Activated CD8-positive, alpha-beta memory T cell treated with anti-CD3 and anti-CD28 coated beads for 48 hours (primary cell): ENCODE results near the gene TOX2.

Experiments
- DNase-seq, 3 experiments: peaks; one replicate each; pipeline ENCODE4 v3.0.0-alpha.2; 2020; ENCODE audit warnings: low read depth in 2 of 3, low spot score in 2 of 3

The TOX2 gene

DNA sequence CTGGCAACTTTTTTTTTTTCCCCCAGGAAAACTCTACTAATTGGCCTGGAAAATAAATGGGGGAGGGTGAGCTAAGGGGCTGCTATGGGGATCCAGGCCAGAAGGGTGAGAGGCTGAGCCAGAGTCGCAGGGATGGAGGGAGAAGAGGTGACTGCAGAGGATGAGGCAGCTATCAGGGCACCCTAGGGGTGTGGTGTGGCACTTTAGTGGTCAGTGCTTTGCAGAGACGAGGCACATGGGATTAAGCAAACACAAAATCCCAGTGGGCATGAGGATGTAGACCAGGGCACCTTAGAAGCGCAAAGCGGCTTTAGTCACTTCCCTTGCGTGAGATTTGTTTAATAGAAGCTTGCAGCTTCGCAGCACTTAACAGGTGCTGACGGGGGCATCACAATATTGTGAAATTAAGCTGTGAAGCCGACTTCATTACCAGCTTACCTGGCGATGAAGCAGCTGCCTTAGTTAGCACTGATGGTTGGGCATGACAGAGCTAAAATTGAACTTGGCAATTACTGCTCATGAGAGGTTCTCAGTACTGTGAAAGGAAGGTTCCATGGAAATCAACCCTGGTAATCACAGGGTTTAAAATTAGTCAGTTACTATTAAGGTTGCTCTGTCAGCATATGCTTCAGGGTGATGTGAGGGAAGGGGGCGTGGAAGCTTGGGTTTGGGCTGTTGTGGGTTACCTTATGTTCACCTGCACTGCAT is 26.0 kb downstream of the TOX2 start:
- no peak for DNase-seq

DNA sequence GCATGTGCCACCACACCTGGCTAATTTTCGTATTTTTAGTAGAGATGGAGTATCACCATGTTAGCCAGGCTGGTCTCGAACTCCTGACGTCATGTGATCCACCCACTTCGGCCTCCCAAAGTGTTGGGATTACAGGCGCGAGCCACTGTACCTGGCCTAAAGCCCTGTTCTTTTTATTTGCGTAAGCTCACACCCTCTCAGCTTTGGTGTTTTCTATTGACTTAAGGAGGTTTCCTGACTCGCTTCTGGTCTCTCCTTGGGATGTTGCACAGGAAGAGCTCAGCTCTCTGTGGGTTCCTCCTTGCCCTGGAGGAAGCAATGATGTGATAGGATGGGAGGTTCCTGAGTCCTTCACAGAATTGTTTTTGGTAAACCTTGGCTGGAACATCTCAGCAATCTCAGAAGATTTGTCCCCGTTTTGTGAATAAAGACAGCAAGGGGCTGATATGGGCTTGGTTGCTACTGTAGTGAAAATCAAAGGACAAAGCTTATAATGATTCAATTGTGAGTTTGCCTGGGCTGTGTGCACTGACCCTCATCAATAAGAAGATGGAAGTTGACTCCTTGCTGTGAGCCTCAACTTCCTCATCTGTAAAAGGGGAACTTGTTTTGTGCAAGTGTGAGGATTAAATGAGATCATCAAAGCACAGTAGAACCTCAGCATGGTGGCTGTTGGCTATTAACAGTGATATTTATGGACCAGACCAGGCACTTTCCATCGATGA is 27.0 kb downstream of the TOX2 start:
- no peak for DNase-seq

DNA sequence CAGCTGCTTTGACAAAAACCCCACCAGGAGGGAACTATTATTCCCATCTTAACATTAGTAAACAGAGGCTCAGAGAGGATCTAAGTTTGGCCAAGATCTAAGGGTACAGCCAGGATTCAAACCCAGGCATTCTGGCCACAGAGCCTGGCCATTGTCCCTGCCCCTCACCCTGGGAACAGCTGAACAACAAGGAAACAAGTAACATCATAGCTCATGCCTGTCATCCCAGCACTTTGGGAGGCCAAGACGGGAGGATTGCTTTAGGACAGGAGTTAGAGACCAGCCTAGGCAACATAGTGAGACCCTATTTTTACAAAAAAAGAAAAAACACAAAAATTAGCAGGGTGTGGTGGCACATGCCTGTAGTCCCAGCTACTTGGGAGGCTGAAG is 27.5 kb downstream of the TOX2 start:
- no peak for DNase-seq

DNA sequence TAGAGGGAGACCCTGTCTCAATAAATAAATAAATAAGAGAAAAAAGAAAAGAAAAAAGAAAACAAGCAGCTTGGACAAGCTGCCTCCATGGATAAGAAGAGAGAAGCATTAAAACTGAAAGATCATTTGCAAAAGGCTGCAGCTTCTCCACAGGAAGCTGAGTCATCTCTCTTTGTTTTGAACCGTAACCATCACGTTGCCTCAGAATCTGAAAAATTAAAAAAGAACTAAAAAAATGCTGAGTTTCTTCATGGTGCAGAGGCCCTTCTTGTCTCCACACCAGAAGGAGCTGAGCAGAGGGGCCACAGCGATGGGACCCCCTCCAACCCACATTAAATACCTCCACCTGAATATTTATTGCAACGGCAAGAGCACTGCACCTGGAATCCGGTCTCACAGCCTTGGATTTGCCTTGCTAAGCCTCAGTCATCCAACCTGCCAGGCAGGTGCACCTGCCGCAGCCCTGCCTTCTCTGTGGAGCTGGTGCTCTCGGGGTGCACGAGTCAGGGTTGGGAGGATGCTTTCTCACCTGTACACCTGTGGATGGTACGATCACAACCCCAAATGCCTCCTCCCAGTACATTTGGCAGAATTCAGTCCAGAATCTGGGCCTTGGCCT is 28.1 kb downstream of the TOX2 start:
- no peak for DNase-seq

- DNase-seq = no peak
These were observed 29.1 kb downstream of the TOX2 start for GRCh38 chr20:43943725-43944124.

DNA sequence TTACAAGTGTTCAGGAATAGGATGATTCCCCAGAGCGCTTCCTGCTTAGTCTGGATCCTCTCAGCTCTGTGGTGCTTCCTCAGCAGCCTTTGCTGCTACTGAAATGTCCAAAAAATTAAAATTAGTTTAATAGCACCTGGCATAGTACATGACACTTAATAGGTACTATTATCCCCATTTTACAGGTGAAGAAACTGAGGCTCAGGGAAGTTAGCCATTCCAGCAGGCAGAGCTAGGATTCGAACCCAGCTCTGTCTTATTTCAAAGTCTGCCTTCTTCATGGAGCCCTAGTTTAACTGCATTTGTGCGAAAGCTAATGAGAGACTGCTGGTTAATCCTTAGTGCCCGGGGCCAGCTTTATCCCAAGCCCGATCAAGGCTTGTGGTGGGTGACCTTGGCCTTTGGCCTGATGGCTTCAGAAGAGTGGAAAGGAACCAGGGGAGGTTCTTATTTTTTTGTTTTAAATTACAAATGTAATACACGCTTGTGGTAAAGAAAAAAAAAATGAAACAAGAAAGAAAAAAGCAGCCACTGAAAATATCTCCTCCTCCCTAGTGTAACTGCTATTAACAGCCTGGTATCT is 30.1 kb downstream of the TOX2 start:
- no peak for DNase-seq

DNA sequence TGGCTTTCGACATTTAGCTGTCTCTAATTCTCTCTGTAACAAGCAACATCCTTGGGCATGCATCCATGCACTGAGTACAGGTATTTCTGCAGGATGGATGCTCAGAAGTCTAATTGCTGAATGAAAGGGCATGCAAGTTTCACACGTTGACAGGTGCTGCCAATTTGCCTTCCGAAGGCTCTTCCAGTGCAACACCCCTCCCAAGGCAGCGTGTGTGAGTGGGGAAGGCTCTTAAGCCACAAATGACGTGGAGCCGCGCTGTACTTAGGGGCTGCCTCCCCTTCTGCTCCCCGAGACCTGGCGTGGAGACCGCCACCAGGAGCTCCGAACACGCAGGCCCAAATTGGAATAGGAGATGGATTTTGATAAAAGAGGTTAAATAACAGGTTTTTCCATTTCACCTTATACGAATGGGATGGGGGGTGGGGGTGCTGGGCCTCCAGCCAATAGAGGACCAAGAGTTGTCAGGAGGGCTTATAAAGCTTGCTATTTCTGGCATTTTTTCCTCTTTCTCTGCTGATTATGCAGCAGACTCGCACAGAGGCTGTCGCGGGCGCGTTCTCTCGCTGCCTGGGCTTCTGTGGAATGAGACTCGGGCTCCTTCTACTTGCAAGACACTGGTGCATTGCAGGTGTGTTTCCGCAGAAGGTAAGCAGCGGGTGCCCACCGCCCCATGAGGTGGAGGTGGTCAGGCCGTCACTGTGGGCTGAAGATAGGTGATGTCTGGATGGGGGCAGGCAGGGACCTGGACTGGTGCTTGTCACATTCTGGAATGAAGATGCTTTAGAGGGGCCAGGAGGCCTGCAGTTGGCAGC is 30.9 kb downstream of the TOX2 start:
- no peak for DNase-seq

- DNase-seq = no peak
These were observed 31.5 kb downstream of the TOX2 start for GRCh38 chr20:43946206-43946491.

GRCh38 chr20:43946659-43947315 is 32.1 kb downstream of the TOX2 start:
- no peak for DNase-seq

GRCh38 chr20:43947316-43947710 is 32.7 kb downstream of the TOX2 start:
- no peak for DNase-seq

- no peak for DNase-seq
These were observed 33.8 kb downstream of the TOX2 start for GRCh38 chr20:43948455-43948854.

- DNase-seq = no peak
These were observed 34.6 kb downstream of the TOX2 start for GRCh38 chr20:43949248-43949647.

GRCh38 chr20:43949741-43950618 is 35.3 kb downstream of the TOX2 start:
- peak; percentile 37 to 52 (median 40) for DNase-seq

DNA sequence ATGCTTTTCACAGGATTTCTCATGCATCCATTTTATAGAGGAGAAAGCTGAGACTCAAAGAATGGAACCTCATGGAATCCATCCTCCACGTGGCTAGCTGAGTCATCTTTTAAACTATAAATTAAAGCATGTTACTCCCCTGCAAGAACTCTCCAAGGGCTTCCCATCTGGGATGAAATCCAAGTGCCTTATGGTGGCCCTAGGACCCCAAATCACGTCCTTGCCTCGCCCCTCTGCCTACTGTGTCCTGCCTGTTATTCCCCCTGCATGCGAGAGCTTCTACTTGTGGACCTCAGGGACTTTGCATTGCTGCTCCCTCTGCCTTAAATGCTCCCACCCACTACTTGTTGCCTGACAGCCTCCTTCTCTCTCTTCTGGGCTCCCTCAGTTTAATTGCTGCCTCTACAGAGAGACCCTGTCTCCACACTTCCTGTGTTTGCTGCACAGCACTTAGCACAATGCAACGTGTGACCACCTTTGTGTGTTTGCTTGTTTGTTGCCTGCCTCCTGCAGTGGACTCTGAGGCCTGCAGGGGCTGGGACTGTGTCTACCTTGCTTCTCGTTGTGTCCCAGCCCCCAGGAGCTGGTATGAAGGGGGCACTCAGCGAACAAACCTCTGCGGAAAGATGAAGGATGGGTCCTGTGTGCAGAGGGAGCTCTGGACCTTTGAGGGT is 39.4 kb downstream of the TOX2 start:
- DNase-seq = no peak

DNA sequence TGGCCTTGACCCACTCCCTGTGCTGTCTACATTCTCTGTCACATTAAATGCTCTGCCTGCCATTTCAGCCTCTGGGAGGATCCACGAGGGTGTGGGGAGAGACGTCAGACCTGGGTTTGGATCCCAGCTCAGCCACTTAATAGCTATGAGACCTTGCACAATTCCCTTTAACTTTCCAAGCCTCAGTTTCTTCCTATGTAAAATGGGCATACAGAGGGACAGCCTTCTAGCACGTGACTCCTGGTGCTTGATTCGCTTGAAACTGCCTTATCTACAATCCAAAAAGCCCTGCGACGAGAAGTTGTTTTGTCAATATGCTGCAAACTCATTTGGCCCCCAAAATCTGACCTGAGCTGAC is 40.0 kb downstream of the TOX2 start:
- DNase-seq = no peak

GRCh38 chr20:43955062-43955749 is 40.6 kb downstream of the TOX2 start:
- DNase-seq = peak in 1 of 3 experiments; percentile 23

DNA sequence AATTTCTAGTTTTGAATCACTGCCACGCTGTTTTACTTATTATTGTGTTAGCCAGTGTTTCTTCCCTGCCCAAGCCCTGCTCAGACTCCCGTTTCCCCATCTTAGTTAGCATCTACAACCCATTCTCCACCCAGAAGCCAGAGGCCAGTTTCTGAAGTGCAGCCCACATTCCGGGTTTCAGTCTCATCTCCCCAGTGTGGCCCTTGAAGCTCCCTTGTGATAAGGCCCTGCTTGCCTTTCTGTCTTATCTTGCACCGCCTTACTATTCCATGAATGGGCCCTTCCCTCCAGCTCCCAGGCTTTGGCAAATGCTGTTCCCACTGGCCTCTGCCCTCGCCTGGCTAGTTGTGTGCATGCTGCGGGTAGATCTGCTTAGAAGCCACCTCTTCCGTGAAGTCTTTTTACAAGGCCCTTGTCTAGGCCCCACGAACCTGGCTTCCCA is 41.1 kb downstream of the TOX2 start:
- no peak for DNase-seq

GRCh38 chr20:43957392-43957791 is 42.7 kb downstream of the TOX2 start:
- DNase-seq = no peak

DNA sequence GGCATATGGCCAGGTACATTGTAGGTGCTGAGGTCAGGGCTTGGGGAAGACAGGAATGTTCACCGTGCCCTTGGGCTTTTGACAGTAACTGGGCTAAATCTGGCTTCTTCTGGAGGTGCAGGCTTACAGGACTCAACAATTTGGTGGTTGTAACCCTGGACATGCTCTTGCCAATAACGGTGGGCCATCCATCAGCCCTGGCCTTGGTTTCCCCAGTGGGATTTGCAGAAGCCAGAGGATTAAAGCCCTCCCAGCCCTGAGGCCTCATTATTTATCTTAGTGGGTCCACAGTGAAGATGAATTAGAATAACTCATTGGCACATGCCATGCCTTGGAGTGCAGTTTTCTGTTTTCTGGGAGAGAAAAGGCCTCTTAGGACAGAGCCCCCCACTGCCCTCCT is 44.0 kb downstream of the TOX2 start:
- no peak for DNase-seq
